ENCODE data around the gene AMN1.

GRCh38 chr12:31672521-31672920 is 56.3 kb downstream of the AMN1 start:
- TF ChIP-seq, protein P1, sequence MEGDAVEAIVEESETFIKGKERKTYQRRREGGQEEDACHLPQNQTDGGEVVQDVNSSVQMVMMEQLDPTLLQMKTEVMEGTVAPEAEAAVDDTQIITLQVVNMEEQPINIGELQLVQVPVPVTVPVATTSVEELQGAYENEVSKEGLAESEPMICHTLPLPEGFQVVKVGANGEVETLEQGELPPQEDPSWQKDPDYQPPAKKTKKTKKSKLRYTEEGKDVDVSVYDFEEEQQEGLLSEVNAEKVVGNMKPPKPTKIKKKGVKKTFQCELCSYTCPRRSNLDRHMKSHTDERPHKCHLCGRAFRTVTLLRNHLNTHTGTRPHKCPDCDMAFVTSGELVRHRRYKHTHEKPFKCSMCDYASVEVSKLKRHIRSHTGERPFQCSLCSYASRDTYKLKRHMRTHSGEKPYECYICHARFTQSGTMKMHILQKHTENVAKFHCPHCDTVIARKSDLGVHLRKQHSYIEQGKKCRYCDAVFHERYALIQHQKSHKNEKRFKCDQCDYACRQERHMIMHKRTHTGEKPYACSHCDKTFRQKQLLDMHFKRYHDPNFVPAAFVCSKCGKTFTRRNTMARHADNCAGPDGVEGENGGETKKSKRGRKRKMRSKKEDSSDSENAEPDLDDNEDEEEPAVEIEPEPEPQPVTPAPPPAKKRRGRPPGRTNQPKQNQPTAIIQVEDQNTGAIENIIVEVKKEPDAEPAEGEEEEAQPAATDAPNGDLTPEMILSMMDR (conservative IDR thresholded peaks at IDR 0.05; ENCODE audit: low read depth, low read length), result no peak
- no peak for TF ChIP-seq EZH2 (IDR thresholded peaks at IDR 0.05; ENCODE audit: borderline replicate concordance, low read depth, low read length, poor library complexity, severe bottlenecking)

All from A673 (cell line).